GM12891 (cell line): ENCODE data around the gene UTP14A.

Source experiments
- POLR2A ChIP-seq: IDR thresholded peaks from 2 replicates; pipeline ENCODE4 v1.6.1; 2011; ENCODE audit warnings: low read depth, low read length, control low read depth
- POLR2AphosphoS5 ChIP-seq: IDR thresholded peaks from 2 replicates; pipeline ENCODE4 v1.6.1; 2011; ENCODE audit warnings: low read depth, low read length, control low read depth
- TAF1 ChIP-seq: IDR thresholded peaks from 2 replicates; pipeline ENCODE4 v1.6.1; 2011; ENCODE audit warnings: low read depth, low read length, control low read depth

DNA sequence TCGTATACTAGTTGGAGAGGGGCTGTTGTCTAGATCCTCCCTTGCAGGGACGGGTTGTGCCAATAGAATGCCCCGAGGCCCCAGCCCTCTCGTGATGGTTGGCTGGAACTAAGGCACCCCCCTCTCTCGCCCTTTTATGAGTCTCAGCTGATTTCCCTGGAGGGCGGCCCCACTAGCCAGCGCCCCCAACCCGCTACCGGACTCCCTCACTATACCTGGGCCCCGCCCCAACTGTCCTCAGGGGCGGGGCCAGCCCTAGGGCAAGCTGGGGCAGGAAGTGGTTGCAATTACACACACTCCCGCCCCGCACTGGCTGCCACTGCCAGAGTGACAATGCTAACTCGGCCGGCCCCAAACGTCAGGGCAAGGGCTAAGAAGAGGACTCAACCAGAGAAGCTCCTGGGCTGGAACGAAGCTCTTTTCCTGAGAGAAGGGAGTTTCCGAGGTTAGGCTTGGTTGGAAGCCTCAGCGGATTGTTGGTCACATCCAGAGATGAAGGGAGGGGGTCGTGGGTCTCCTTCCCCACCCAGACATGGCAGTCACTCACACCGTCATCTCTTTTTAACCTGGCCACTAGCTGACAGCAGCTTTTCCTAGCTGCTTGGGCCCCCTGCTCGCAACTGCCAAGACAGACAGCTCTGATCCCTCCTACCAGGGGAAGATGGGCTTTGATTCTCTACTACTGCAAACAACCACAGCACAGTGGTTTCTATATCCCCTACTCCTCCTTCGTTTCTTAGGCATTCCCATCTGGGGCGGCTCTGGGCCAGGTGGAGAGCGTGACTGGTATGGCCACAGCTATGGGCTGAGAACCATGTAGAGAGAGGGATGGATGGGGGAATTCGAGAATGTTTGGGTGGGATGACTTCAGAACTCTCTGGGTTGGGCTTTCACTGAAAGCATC, 55.5 kb downstream of the UTP14A start:
- TF ChIP-seq POLR2AphosphoS5 = no peak
- no peak for TF ChIP-seq POLR2A
- no peak for TF ChIP-seq TAF1
